ENCODE results near the gene DDX27. TPM values are rescaled to one million over a fixed set of nuclear protein-coding genes. Genes with fewer than 3 reads are reported as not detected.

Gene DDX27
- total and polyA plus RNA-seq, 2 of the 13 experiments (the other 11 are each of a cell fraction or from before 2014, with no cell fraction given): 42.6 to 72.8 TPM

- TF ChIP-seq ZNF580 (CRISPR knock-in tag; IDR thresholded peaks at IDR 0.05; ENCODE audit: borderline replicate concordance, low read depth) (no peak), ZNF431 (CRISPR knock-in tag; IDR thresholded peaks at IDR 0.05; ENCODE audit: borderline replicate concordance, low read depth) (no peak), ZNF362 (CRISPR knock-in tag; IDR thresholded peaks at IDR 0.05; ENCODE audit: borderline replicate concordance) (no peak), SMC3 (IDR thresholded peaks at IDR 0.05; ENCODE audit: low read length) (no peak; the same call in none of the 2 replicates), THAP11 (CRISPR knock-in tag; IDR thresholded peaks at IDR 0.05) (peak; percentile 67), TARDBP (CRISPR knock-in tag; IDR thresholded peaks at IDR 0.05) (no peak; the same call in 1 of the 2 replicates), ZNF616 (CRISPR knock-in tag; IDR thresholded peaks at IDR 0.05; ENCODE audit: low read depth) (no peak), ZNF644 (CRISPR knock-in tag; IDR thresholded peaks at IDR 0.05; ENCODE audit: low read depth) (no peak), SNAPC4 (CRISPR knock-in tag; IDR thresholded peaks at IDR 0.05) (no peak), ZBTB20 (CRISPR knock-in tag; IDR thresholded peaks at IDR 0.05; ENCODE audit: borderline replicate concordance, low read depth) (0 out of 2 replicates have a peak, but pooled peaks have one; percentile 24), ATF5 (CRISPR knock-in tag; IDR thresholded peaks at IDR 0.05; ENCODE audit: low read depth) (no peak), ZSCAN29 (CRISPR knock-in tag; conservative IDR thresholded peaks at IDR 0.05) (peak; percentile 94), RERE (CRISPR knock-in tag; IDR thresholded peaks at IDR 0.05; ENCODE audit: low read depth) (no peak), ZNF761 (CRISPR knock-in tag; conservative IDR thresholded peaks at IDR 0.05) (0 out of 2 replicates have a peak, but pooled peaks have one; percentile 72), ZNF253 (CRISPR knock-in tag; IDR thresholded peaks at IDR 0.05; ENCODE audit: borderline replicate concordance) (no peak)
Measured at GRCh38 chr20:49179368-49180277, 39.6 kb upstream of the DDX27 start (continued).
